NB4 (cell line): ENCODE data around the gene ATM.

ENCODE experiments used
- POLR2A ChIP-seq: IDR thresholded peaks from 2 replicates; pipeline ENCODE4 v1.6.1; 2011; ENCODE audit warnings: mild to moderate bottlenecking; ENCODE audit not compliant: insufficient read length; ENCODE audit errors: extremely low read depth
- TF ChIP-seq, protein P1 (sequence below): IDR thresholded peaks from one replicate; pipeline ENCODE4 v1.5.1; 2012; ENCODE audit warnings: low read depth, low read length

DNA sequence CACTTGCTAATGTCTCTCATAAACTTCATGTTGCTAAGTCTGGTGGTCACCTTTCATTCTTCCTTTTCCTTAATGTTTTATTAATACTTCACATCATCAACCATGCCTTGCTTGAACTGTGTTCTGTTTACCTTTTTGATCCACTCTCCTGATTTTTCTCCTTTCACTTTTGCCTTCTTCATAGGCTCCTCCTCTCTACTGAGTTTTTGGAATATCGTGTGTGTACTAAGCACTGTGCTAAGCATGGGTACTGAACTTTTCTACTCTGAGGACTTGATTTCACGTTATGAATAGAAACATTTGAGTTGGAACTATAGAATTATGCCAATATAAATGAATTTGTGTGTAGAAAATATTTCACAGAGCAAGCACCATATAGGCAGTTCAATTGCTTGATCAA lies 90.6 kb downstream of the ATM start:
- TF ChIP-seq, protein P1, sequence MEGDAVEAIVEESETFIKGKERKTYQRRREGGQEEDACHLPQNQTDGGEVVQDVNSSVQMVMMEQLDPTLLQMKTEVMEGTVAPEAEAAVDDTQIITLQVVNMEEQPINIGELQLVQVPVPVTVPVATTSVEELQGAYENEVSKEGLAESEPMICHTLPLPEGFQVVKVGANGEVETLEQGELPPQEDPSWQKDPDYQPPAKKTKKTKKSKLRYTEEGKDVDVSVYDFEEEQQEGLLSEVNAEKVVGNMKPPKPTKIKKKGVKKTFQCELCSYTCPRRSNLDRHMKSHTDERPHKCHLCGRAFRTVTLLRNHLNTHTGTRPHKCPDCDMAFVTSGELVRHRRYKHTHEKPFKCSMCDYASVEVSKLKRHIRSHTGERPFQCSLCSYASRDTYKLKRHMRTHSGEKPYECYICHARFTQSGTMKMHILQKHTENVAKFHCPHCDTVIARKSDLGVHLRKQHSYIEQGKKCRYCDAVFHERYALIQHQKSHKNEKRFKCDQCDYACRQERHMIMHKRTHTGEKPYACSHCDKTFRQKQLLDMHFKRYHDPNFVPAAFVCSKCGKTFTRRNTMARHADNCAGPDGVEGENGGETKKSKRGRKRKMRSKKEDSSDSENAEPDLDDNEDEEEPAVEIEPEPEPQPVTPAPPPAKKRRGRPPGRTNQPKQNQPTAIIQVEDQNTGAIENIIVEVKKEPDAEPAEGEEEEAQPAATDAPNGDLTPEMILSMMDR, result no peak
- TF ChIP-seq POLR2A, result no peak
